ENCODE data around the gene CARMIL3. TPM values are rescaled to one million over a fixed set of nuclear protein-coding genes. Genes with fewer than 3 reads are reported as not detected.
A peak's percentile ranks its signal among the peaks of the same experiment; 100 is the strongest.

The CARMIL3 gene
- total and polyA plus RNA-seq, 2 experiments from 2014 or later: 3.7 to 11.8 TPM

DNA sequence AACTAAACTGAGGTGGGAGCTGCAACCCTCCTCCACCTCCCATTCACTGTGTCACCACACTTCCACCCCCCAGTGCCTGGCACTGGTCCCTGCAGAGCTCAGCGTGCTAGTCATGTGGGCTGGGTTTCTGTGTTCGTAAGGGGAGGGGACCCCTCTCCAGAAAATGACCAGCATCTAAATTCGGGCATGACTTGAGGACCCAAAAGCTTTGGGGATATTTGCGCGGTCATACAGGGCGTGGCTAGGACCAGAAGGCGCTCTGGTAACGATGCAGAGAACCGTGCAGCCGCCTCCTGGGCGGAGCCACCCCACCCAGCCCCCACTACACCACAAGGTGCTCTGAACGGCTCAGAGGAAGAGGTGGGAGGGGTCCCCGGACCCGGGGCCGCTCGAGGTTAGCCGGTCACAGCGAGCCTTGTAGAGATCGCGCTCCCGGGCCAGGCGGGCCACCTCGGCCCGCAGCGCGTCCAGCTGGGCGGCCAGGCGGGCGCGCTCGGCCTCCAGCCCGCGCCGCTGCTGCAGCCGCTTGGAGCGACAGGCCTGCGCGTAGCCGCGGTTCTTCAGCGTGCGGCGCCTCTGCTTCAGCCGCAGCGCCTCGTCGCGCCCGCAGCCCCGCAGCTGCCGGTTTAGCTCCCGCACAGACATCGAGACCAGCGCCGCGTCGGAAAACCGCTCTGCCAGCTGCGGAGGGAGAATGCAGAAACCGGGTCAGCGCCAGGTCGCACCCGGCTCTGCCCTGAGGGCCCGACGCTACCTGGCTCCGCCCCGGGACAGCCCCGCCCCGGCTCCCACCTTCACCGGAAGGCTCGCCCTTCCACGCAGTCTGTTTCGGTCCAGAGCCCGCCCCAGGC, 29.3 kb downstream of the CARMIL3 start:
- peak; percentile 81 for TF ChIP-seq POLR2AphosphoS5 (IDR thresholded peaks at IDR 0.05; ENCODE audit: low read depth)
- TF ChIP-seq, protein P1, sequence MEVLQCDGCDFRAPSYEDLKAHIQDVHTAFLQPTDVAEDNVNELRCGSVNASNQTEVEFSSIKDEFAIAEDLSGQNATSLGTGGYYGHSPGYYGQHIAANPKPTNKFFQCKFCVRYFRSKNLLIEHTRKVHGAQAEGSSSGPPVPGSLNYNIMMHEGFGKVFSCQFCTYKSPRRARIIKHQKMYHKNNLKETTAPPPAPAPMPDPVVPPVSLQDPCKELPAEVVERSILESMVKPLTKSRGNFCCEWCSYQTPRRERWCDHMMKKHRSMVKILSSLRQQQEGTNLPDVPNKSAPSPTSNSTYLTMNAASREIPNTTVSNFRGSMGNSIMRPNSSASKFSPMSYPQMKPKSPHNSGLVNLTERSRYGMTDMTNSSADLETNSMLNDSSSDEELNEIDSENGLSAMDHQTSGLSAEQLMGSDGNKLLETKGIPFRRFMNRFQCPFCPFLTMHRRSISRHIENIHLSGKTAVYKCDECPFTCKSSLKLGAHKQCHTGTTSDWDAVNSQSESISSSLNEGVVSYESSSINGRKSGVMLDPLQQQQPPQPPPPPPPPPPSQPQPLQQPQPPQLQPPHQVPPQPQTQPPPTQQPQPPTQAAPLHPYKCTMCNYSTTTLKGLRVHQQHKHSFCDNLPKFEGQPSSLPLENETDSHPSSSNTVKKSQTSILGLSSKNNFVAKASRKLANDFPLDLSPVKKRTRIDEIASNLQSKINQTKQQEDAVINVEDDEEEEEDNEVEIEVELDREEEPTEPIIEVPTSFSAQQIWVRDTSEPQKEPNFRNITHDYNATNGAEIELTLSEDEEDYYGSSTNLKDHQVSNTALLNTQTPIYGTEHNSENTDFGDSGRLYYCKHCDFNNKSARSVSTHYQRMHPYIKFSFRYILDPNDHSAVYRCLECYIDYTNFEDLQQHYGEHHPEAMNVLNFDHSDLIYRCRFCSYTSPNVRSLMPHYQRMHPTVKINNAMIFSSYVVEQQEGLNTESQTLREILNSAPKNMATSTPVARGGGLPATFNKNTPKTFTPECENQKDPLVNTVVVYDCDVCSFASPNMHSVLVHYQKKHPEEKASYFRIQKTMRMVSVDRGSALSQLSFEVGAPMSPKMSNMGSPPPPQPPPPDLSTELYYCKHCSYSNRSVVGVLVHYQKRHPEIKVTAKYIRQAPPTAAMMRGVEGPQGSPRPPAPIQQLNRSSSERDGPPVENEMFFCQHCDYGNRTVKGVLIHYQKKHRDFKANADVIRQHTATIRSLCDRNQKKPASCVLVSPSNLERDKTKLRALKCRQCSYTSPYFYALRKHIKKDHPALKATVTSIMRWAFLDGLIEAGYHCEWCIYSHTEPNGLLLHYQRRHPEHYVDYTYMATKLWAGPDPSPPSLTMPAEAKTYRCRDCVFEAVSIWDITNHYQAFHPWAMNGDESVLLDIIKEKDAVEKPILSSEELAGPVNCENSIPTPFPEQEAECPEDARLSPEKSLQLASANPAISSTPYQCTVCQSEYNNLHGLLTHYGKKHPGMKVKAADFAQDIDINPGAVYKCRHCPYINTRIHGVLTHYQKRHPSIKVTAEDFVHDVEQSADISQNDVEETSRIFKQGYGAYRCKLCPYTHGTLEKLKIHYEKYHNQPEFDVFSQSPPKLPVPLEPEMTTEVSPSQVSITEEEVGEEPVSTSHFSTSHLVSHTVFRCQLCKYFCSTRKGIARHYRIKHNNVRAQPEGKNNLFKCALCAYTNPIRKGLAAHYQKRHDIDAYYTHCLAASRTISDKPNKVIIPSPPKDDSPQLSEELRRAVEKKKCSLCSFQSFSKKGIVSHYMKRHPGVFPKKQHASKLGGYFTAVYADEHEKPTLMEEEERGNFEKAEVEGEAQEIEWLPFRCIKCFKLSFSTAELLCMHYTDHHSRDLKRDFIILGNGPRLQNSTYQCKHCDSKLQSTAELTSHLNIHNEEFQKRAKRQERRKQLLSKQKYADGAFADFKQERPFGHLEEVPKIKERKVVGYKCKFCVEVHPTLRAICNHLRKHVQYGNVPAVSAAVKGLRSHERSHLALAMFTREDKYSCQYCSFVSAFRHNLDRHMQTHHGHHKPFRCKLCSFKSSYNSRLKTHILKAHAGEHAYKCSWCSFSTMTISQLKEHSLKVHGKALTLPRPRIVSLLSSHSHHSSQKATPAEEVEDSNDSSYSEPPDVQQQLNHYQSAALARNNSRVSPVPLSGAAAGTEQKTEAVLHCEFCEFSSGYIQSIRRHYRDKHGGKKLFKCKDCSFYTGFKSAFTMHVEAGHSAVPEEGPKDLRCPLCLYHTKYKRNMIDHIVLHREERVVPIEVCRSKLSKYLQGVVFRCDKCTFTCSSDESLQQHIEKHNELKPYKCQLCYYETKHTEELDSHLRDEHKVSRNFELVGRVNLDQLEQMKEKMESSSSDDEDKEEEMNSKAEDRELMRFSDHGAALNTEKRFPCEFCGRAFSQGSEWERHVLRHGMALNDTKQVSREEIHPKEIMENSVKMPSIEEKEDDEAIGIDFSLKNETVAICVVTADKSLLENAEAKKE (CRISPR knock-in tag; IDR thresholded peaks at IDR 0.05): no peak
- TF ChIP-seq, protein P2, sequence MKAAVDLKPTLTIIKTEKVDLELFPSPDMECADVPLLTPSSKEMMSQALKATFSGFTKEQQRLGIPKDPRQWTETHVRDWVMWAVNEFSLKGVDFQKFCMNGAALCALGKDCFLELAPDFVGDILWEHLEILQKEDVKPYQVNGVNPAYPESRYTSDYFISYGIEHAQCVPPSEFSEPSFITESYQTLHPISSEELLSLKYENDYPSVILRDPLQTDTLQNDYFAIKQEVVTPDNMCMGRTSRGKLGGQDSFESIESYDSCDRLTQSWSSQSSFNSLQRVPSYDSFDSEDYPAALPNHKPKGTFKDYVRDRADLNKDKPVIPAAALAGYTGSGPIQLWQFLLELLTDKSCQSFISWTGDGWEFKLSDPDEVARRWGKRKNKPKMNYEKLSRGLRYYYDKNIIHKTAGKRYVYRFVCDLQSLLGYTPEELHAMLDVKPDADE (IDR thresholded peaks at IDR 0.05): no peak
- TF ChIP-seq, protein P3, sequence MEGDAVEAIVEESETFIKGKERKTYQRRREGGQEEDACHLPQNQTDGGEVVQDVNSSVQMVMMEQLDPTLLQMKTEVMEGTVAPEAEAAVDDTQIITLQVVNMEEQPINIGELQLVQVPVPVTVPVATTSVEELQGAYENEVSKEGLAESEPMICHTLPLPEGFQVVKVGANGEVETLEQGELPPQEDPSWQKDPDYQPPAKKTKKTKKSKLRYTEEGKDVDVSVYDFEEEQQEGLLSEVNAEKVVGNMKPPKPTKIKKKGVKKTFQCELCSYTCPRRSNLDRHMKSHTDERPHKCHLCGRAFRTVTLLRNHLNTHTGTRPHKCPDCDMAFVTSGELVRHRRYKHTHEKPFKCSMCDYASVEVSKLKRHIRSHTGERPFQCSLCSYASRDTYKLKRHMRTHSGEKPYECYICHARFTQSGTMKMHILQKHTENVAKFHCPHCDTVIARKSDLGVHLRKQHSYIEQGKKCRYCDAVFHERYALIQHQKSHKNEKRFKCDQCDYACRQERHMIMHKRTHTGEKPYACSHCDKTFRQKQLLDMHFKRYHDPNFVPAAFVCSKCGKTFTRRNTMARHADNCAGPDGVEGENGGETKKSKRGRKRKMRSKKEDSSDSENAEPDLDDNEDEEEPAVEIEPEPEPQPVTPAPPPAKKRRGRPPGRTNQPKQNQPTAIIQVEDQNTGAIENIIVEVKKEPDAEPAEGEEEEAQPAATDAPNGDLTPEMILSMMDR (conservative IDR thresholded peaks at IDR 0.05; ENCODE audit: low read depth in 2 of 2): no peak
- H3K27ac ChIP-seq (ENCODE audit: low read depth): peak overlapping the region; percentile 78; the same call in 1 of the 2 replicates
- peaks cover 14% of the 10 kb centered on the region; the same call in 1 of the 2 replicates for H3K27me3 ChIP-seq (ENCODE audit: insufficient read depth)
- peak overlapping the region; percentile 94 for H2AFZ ChIP-seq
- peak overlapping the region; percentile 83 for H3K4me3 ChIP-seq
- H3K4me1 Mint-ChIP-seq: peaks cover 41% of the 10 kb centered on the region
- H3K4me3 Mint-ChIP-seq: peak overlapping the region; percentile 76
- no peaks in the 10 kb centered on the region for H3K9me3 Mint-ChIP-seq
- H3K9me2 ChIP-seq (ENCODE audit: insufficient read depth): no peaks in the 10 kb centered on the region
- DNase-seq (ENCODE audit: low spot score) (peak; percentile 81), ATAC-seq (peak; percentile 75)
- no peaks in the 10 kb centered on the region for H3K79me2 ChIP-seq (replicated peaks; ENCODE audit: insufficient read depth)
- H3K36me3 Mint-ChIP-seq (ENCODE audit: low read depth): no peaks in the 10 kb centered on the region; the same call in 2 of the 3 replicates
- H3F3A ChIP-seq (replicated peaks; ENCODE audit: low read depth): peaks cover 15% of the 10 kb centered on the region; the same call in 1 of the 2 replicates
- no peaks in the 10 kb centered on the region for H4K20me1 ChIP-seq (replicated peaks; ENCODE audit: insufficient read depth)
- no peaks in the 10 kb centered on the region for H3K36me3 ChIP-seq (ENCODE audit: insufficient read depth)
- peaks cover 19% of the 10 kb centered on the region for H3K4me1 ChIP-seq (ENCODE audit: insufficient read depth)
- peaks cover 35% of the 10 kb centered on the region for H3K27me3 Mint-ChIP-seq (ENCODE audit: insufficient read depth, low read depth, poor library complexity)
- peak overlapping the region; percentile 80; the same call in 1 of the 2 replicates for H3K27ac Mint-ChIP-seq
- peak overlapping the region; percentile 95 for H3K4me2 ChIP-seq
